ENCODE data around the gene RAET1E. TPM values are rescaled to one million over a fixed set of nuclear protein-coding genes. Genes with fewer than 3 reads are reported as not detected.
"Not testable (repeated sequence)": the region's sequence is repeated elsewhere in the genome, so short reads cannot be mapped to it uniquely, and the experiment has no call there.

The RAET1E gene, protein sequence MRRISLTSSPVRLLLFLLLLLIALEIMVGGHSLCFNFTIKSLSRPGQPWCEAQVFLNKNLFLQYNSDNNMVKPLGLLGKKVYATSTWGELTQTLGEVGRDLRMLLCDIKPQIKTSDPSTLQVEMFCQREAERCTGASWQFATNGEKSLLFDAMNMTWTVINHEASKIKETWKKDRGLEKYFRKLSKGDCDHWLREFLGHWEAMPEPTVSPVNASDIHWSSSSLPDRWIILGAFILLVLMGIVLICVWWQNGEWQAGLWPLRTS
- not detected for polyA plus RNA-seq (2012; ENCODE audit: insufficient read depth, insufficient read length)

DNA sequence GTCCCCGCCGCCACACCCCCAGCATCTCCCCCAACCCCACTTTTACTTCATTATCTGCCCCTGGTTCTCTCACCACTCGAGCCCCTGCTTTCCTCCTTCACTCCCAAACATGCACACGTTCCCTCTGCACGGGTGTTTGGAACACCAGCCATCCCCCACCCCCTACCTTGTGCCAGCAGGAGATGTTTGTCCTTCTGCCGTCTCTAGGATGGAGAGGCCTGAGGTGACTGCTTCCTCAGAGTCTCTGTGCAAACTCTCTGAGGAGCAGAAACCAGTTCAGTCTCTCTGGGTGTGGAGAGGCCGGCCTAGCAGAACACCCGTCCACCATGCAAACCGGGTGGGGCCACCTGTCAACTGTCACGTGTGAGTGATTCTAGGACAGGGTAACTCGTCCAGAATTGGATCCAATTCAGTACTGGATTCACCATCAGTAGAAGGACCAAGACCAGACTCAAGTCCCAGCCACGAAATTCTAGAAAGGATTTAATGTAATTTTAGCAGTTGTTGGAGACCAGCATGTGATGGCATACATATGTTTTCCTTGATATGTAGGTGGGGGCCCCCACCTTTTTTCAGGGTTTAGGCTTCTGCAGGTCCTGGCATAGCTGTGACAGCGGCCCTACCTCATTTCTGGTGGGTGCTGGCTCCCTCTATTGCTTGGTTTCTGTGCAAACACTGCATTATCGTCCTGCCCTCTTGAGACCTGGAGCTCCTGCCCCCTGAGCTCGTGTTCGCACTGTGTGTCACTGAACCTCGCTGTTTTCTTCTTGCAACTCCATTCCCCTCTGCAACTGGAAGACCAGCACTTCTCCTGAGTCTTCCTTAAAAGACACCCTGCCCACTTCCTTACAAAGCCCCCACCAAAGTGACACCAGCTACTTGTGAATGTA is at the start of gene RAET1E:
RAET1E (minus strand) TSS at position 259 of the 890 bp plus-strand sequence. CDS start 7,212 bp downstream, outside the sequence.
- no peak within 1 kb of the TSS for H3K4me3 ChIP-seq (ENCODE audit: low read length)
- no peak for DNase-seq (ENCODE audit: low read depth, low spot score)

- not testable (repeated sequence) for H3K4me3 ChIP-seq (ENCODE audit: low read length); DNase-seq (ENCODE audit: low read depth, low spot score)
Measured at GRCh38 chr6:149947533-149947932, 49.6 kb upstream of the RAET1E start.

- H3K4me3 ChIP-seq (ENCODE audit: low read length); DNase-seq (ENCODE audit: low read depth, low spot score): not testable (repeated sequence)
Measured at GRCh38 chr6:149946631-149947030, 48.7 kb upstream of the RAET1E start.

DNA sequence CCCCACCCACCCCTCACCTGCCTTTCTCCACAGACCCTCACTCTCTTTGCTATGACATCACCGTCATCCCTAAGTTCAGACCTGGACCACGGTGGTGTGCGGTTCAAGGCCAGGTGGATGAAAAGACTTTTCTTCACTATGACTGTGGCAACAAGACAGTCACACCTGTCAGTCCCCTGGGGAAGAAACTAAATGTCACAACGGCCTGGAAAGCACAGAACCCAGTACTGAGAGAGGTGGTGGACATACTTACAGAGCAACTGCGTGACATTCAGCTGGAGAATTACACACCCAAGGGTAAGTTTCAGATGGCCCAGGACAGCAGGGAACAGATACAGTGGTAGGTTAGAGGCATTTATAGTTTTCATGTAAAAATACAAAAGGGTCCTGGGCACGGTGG is 47.4 kb upstream of the RAET1E start:
- not testable (repeated sequence) for DNase-seq (ENCODE audit: low read depth, low spot score); H3K4me3 ChIP-seq (ENCODE audit: low read length)

- not testable (repeated sequence) for DNase-seq (ENCODE audit: low read depth, low spot score); H3K4me3 ChIP-seq (ENCODE audit: low read length)
Measured at GRCh38 chr6:149943321-149943720, 45.4 kb upstream of the RAET1E start.

- H3K4me3 ChIP-seq (ENCODE audit: low read length): peak overlapping the region; percentile 82
Measured at GRCh38 chr6:149942461-149942829, 44.5 kb upstream of the RAET1E start.

GRCh38 chr6:149941583-149942460 is 43.9 kb upstream of the RAET1E start, which contains the start of gene ULBP2:
TSS of gene ULBP2 (plus strand) at chr6:149942014. CDS start at chr6:149942073, 59 bp downstream.
- peak; percentile 93 for DNase-seq (ENCODE audit: low read depth, low spot score)

More at GRCh38 chr6:149942461-149942829, 44.5 kb upstream of the RAET1E start:
- DNase-seq (ENCODE audit: low read depth, low spot score): no peak

GRCh38 chr6:149940672-149940982 is 42.7 kb upstream of the RAET1E start:
- H3K4me3 ChIP-seq (ENCODE audit: low read length): no peak overlapping the region

More at GRCh38 chr6:149941583-149942460, 43.9 kb upstream of the RAET1E start, which contains the start of gene ULBP2:
- peak within 1 kb of the TSS; percentile 82 for H3K4me3 ChIP-seq (ENCODE audit: low read length)

DNA sequence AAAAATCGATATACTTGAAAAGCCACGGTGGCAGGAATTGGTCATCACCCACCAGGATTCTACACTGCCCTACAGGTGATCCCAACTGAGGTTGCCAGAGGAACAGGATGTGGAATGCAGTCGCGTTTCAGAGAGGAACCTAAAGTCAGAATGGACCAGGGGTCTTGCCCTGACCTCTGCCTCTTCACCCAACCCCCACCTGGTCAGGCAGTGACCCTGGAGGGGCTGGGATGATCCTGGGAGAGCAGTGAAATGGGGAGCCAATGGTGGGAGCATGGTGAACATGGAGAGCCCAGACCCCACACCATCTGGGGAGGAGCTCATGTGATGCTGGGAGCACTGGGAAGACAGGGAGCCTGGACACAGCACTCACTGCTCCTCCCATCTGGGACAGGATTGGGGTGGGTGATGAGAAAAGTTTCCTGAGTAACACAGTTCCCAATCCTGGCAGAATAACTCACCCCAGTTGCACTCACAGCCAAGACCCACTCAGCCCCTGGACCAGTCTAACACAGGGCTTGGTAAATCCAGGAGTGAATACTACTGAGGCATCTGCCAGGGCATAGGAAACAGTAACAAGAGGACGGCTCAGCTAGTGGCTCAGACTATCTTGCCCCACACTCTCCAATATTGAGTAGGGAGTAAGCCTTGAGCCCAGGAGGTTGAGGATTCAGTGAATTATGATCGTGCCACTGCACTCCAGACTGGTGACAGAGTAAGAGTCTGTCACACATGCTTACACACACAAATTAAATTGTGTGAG is 42.2 kb upstream of the RAET1E start:
- H3K4me3 ChIP-seq (ENCODE audit: low read length): no peak overlapping the region
- DNase-seq (ENCODE audit: low read depth, low spot score): no peak

More at GRCh38 chr6:149940672-149940982, 42.7 kb upstream of the RAET1E start:
- DNase-seq (ENCODE audit: low read depth, low spot score): no peak

DNA sequence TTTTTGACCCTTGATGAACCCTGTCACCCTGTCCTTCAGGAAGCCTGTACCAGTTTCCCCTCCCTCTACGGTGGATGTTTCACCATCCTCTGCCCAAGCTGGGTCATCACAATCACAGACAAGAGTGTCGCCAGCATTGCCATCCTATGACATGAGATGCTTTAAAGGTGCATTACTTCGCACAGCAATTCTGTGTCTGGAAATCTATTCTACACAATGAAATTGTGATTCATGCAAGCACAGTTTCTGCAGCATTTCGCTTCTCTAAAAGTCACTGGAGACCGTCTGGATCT is 41.4 kb upstream of the RAET1E start:
- H3K4me3 ChIP-seq (ENCODE audit: low read length): no peak overlapping the region
- no peak for DNase-seq (ENCODE audit: low read depth, low spot score)

DNA sequence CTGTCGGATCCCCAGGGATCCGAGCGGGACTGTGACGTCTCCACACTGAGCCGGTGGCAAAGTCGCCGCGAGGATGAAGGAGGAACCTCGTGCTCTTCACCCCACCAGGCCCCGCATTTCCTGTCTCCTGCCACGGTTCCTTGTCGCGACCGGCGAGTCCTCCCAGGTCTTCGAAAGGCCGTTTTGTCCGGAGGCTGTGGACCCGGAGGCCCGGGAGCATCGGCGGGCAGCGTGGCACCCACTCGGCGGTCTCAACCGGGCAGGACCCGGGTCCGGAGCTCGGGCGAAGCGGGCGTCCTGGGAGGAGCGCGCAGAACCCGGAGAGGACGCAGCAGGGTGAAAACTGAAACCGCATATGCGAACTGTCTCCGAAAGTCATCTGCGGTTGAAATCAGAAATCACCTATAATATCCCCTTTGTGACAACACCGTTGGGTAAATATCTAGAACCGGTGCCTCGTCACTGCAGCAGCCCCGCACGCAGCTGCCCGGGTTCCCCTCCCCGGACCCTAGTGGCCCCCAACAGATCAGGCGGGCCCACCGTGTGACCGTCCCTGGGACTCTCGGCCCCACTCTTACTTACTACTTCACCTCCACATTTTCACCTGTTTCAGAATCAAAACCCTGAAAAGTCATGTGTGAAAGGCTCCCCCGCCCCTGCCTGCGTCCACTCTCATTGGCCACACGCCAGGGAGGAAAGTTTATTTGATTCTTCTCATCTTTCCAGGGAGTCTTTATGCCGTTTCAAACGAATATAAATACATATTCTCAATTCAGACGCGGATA is 40.9 kb upstream of the RAET1E start:
- DNase-seq (ENCODE audit: low read depth, low spot score): no peak
- peak overlapping the region; percentile 55 for H3K4me3 ChIP-seq (ENCODE audit: low read length)

GRCh38 chr6:149938013-149938570 is 40.2 kb upstream of the RAET1E start:
- H3K4me3 ChIP-seq (ENCODE audit: low read length): peak overlapping the region; percentile 55
- not testable (repeated sequence) for DNase-seq (ENCODE audit: low read depth, low spot score)

- no peak for DNase-seq (ENCODE audit: low read depth, low spot score)
- no peak overlapping the region for H3K4me3 ChIP-seq (ENCODE audit: low read length)
Measured at GRCh38 chr6:149936743-149937142, 38.8 kb upstream of the RAET1E start.

- H3K4me3 ChIP-seq (ENCODE audit: low read length): no peak overlapping the region
- DNase-seq (ENCODE audit: low read depth, low spot score): no peak
Measured at GRCh38 chr6:149935668-149936067, 37.8 kb upstream of the RAET1E start.

- no peak for DNase-seq (ENCODE audit: low read depth, low spot score)
- H3K4me3 ChIP-seq (ENCODE audit: low read length): no peak overlapping the region
Measured at GRCh38 chr6:149935246-149935645, 37.3 kb upstream of the RAET1E start.

GRCh38 chr6:149934249-149935156 is 36.6 kb upstream of the RAET1E start:
- DNase-seq (ENCODE audit: low read depth, low spot score): peak; percentile 75
- H3K4me3 ChIP-seq (ENCODE audit: low read length): no peak overlapping the region

DNA sequence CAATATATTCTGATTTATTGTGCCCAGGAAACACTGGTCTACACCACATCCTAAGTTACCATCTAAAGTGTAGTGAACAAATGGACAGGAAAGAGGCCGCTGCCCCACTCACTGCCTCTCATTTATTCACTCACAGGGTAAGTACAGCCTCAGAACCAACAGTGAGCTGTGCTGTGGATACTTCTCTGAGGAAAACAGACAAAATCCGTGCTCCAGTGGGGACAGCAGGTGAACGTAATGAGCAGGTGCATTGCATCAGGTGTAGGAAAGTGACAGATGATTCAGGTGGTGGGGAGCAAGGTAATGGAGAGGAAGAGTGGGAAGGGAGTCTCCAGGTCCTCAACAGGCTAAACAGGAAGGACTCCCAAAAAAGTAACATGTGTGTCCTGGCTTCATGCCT is 35.5 kb upstream of the RAET1E start:
- DNase-seq (ENCODE audit: low read depth, low spot score): no peak
- H3K4me3 ChIP-seq (ENCODE audit: low read length): no peak overlapping the region
